Lower leg skin (tissue), 3 donors: ENCODE data around the gene EPG5.

Experiments
- CTCF ChIP-seq, 3 donors: fragments of 450-650 bp; IDR thresholded peaks; one replicate each; pipeline ENCODE4 v1.5.1; 2016; ENCODE audit warnings: antibody characterized with exemption in 3 of 3, mild to moderate bottlenecking in 3 of 3, moderate library complexity in 2 of 3
- POLR2A ChIP-seq, 2 donors: fragments of 450-650 bp; IDR thresholded peaks; one replicate each; pipeline ENCODE4 v1.6.1; 2016 to 2017; ENCODE audit warnings: antibody characterized with exemption in 2 of 2, mild to moderate bottlenecking in 1 of 2, moderate library complexity in 1 of 2

GRCh38 chr18:45839414-45840395 lies 127.4 kb downstream of the EPG5 start:
- TF ChIP-seq CTCF (IDR thresholded peaks at IDR 0.05) (no peak), POLR2A (IDR thresholded peaks at IDR 0.05) (no peak)
